Panc1 (cell line): ENCODE data around the gene PPP1R3C. TPM values are rescaled to one million over a fixed set of nuclear protein-coding genes. Genes with fewer than 3 reads are reported as not detected.

Experiments used
- ATAC-seq: fragments of 200-7000 bp; cut with Tn5 transposase; 2 replicates; pipeline ENCODE4 v1.9.1; 2020; ENCODE audit warnings: mild to moderate bottlenecking, moderate library complexity
- BruUV-seq: library from RNA; stranded (reverse); fragments of 400-500 nt; replicated peaks from 2 replicates; lab custom pipeline; 2021; lab: Mats Ljungman, UMichigan
- CTCF ChIA-PET: fragments of 300-600 bp; sonication (Branson Sonifier 250); formaldehyde crosslinking; loops from one replicate; lab custom pipeline; 2022; ENCODE audit warnings: antibody characterized with exemption; lab: Charles Lee
- POLR2A ChIA-PET: fragments of 300-600 bp; sonication (Branson Sonifier 250); formaldehyde crosslinking; loops from one replicate; lab custom pipeline; 2022; ENCODE audit warnings: antibody characterized with exemption; lab: Charles Lee
- DNase-seq: peaks from one replicate; pipeline ENCODE4 v3.0.0-alpha.2; 2010; ENCODE audit warnings: low read depth, low spot score
- H3K27ac ChIP-seq: 2 replicates; pipeline ENCODE4 v1.5.1; 2011; ENCODE audit warnings: mild to moderate bottlenecking, low read length, inconsistent platforms
- H3K27me3 ChIP-seq: fragments of 200-500 bp; sonication (Bioruptor generic); 2 replicates; pipeline ENCODE4 v1.6.0; 2014; ENCODE audit warnings: low read length, inconsistent platforms; ENCODE audit not compliant: control insufficient read depth, insufficient read depth
- H3K36me3 ChIP-seq: fragments of 200-500 bp; sonication (Bioruptor generic); 2 replicates; pipeline ENCODE4 v1.5.1; 2014; ENCODE audit warnings: inconsistent platforms, mild to moderate bottlenecking, low read length, moderate library complexity; ENCODE audit not compliant: control insufficient read depth, insufficient read depth
- H3K4me1 ChIP-seq: 2 replicates; pipeline ENCODE4 v1.5.1; 2011; ENCODE audit warnings: inconsistent platforms, mild to moderate bottlenecking, low read length, moderate library complexity; ENCODE audit not compliant: control insufficient read depth, insufficient read depth
- H3K4me3 ChIP-seq, 2 experiments: 2 replicates each; pipeline ENCODE4 v1.5.1; 2011 to 2012; ENCODE audit warnings: low read depth in 2 of 2, low read length in 2 of 2, mild to moderate bottlenecking in 2 of 2, inconsistent platforms in 1 of 2, moderate library complexity in 1 of 2
- H3K9me3 ChIP-seq: fragments of 200-500 bp; sonication (Bioruptor generic); 2 replicates; pipeline ENCODE4 v1.5.1; 2014; ENCODE audit warnings: low read depth, mild to moderate bottlenecking, inconsistent platforms, low read length, moderate library complexity; ENCODE audit not compliant: control insufficient read depth, insufficient read depth
- CTCF ChIP-seq: fragments of 450-650 bp; IDR thresholded peaks from 2 replicates; pipeline ENCODE4 v1.5.1; 2017; ENCODE audit warnings: mild to moderate bottlenecking
- POLR2AphosphoS5 ChIP-seq: IDR thresholded peaks from 2 replicates; pipeline ENCODE4 v1.6.1; 2012; ENCODE audit warnings: mild to moderate bottlenecking, low read depth, low read length, moderate library complexity
- REST ChIP-seq, 2 experiments: IDR thresholded peaks; 2 replicates each; pipeline ENCODE4 v1.6.1; 2011 to 2012; ENCODE audit warnings: low read depth in 2 of 2, control low read depth in 1 of 2, low read length in 1 of 2, mild to moderate bottlenecking in 1 of 2, moderate library complexity in 1 of 2; ENCODE audit not compliant: insufficient read depth in 1 of 2
- SIN3A ChIP-seq: IDR thresholded peaks from 2 replicates; pipeline ENCODE4 v1.6.1; 2012; ENCODE audit warnings: low read depth, mild to moderate bottlenecking, low read length, moderate library complexity, borderline replicate concordance; ENCODE audit not compliant: insufficient read depth
- TCF7L2 ChIP-seq: IDR thresholded peaks from 2 replicates; pipeline ENCODE4 v1.6.1; 2011; ENCODE audit warnings: mild to moderate bottlenecking, low read depth, low read length, inconsistent platforms
- in situ Hi-C: cut with HindIII; loops from 2 replicates; pipeline ENCODE4 v1.10.0; 2016; ENCODE audit warnings: low sequenced_read_pairs, low pct_unique_long_range_greater_than_20kb
- intact Hi-C: fragments of 100-400 bp; cut with micrococcal nuclease; formaldehyde crosslinking; loops from one replicate; pipeline ENCODE4 v1.10.0; 2022; ENCODE audit not compliant: unreplicated experiment
- total RNA-seq: library from RNA; stranded (reverse); gene quantifications from one replicate; pipeline ENCODE4 v1.2.1, GENCODE V29; 2021; ENCODE audit not compliant: unreplicated experiment

The PPP1R3C gene
- total RNA-seq, 1 experiment from 2014 or later = 1.2 TPM

GRCh38 chr10:91635401-91636400 lies 2.8 kb upstream of the PPP1R3C start:
- Histone ChIP-seq H3K9me3 (no peaks in the 10 kb centered on the region), H3K36me3 (no peaks in the 10 kb centered on the region), H3K27me3 (peaks cover 13% of the 10 kb centered on the region), H3K27ac (no peak overlapping the region), H3K4me1 (peaks cover 7% of the 10 kb centered on the region; the same call in 1 of the 2 replicates), H3K4me3 (no peak overlapping the region)
- ChIA-PET POLR2A (interaction anchor here (0.7 kb wide), 1 partner anchor 1120 kb away, joined by 3 read pairs; no protein-coding TSS in a partner anchor), CTCF (interaction anchor here (0.6 to 1.5 kb wide), 10 partner anchors 9 to 337 kb away, joined by 3 to 11 read pairs (median 3); no protein-coding TSS in a partner anchor)
- intact Hi-C loops (loop anchor here (1.0 to 10.0 kb wide), 5 partner anchors 109 to 337 kb away; partner anchors contain the start of gene FGFBP3), in situ Hi-C loops (no loop called here)
- TF ChIP-seq CTCF (peak; percentile 86), REST (IDR thresholded peaks at IDR 0.05; ENCODE audit: insufficient read depth in 1 of 2, low read depth in 2 of 2, low read length in 1 of 2) (no peak)
- DNase-seq (peak; percentile 54), ATAC-seq (peak; percentile 76)
- no TSS peak for BruUV-seq

- DNase-seq (no peak), ATAC-seq (no peak)
- in situ Hi-C loops (no loop called here), intact Hi-C loops (loop anchor here (1.0 to 10.0 kb wide), 5 partner anchors 110 to 337 kb away; partner anchors contain the start of gene FGFBP3)
- Histone ChIP-seq H3K4me1 (peaks cover 7% of the 10 kb centered on the region; the same call in 1 of the 2 replicates), H3K27ac (no peak overlapping the region), H3K27me3 (peaks cover 13% of the 10 kb centered on the region), H3K36me3 (no peaks in the 10 kb centered on the region), H3K9me3 (no peaks in the 10 kb centered on the region), H3K4me3 (no peak overlapping the region)
- ChIA-PET POLR2A (interaction anchor here (0.7 kb wide), 1 partner anchor 1119 kb away, joined by 3 read pairs; no protein-coding TSS in a partner anchor), CTCF (interaction anchor here (0.6 to 1.5 kb wide), 9 partner anchors 9 to 336 kb away, joined by 3 to 11 read pairs (median 3); no protein-coding TSS in a partner anchor)
- no TSS peak for BruUV-seq
- TF ChIP-seq REST (IDR thresholded peaks at IDR 0.05; ENCODE audit: insufficient read depth in 1 of 2, low read depth in 2 of 2, low read length in 1 of 2) (no peak), POLR2AphosphoS5 (no peak), SIN3A (no peak), TCF7L2 (no peak), CTCF (no peak)
Observed at GRCh38 chr10:91634898-91635297, 2.0 kb upstream of the PPP1R3C start.
